SIG-M5 (cell line): ENCODE measurements around the gene AHNAK.
A peak's percentile ranks its signal among the peaks of the same experiment; 100 is the strongest.
"Not testable (repeated sequence)": the region's sequence is repeated elsewhere in the genome, so short reads cannot be mapped to it uniquely, and the experiment has no call there.

Experiments used
- DNase-seq: peaks from one replicate; lab custom pipeline; 2025; lab: John Stamatoyannopoulos, UW

The AHNAK gene

DNA sequence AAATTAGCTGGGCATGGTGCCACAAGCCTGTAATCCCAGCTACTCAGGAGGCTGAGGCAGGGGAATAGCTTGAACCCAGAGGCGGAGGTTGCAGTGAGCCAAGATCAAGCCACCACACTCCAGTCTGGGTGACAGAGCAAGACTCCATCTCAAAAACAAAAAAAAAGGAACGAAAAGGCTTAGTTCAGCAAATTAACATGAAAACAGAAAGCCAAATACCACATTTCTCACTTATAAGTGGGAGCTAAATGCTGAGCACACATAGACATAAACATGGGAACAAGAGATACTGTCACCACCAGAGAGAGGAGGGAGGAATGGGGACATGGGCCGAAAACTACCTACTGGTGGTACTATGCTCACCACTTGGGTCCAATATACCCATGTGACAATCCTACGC, 89.1 kb downstream of the AHNAK start:
- no peak for DNase-seq

- DNase-seq, result no peak
Measured at GRCh38 chr11:62456630-62457029, 90.0 kb downstream of the AHNAK start.

GRCh38 chr11:62452839-62453468, 93.7 kb downstream of the AHNAK start:
- no peak for DNase-seq

- DNase-seq, result no peak
Measured at GRCh38 chr11:62452261-62452660, 94.3 kb downstream of the AHNAK start.

DNA sequence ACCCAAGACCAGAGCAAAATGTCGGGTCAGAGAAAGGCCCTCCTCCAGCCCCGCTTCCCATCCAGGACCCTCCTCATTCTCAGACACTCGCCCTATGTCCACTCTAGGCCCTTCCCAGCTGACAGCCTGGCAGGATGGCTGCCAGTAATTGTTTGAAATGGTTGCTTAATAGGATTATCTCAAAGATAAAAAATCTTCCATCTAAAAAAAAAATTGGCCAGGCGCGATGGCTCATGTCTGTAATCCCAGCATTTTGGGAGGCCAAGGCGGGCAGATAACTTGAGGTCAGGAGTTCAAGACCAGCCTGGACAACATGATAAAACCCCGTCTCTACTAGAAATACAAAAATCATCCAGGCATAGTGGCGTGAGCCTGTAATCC, 95.4 kb downstream of the AHNAK start:
- no peak for DNase-seq

DNA sequence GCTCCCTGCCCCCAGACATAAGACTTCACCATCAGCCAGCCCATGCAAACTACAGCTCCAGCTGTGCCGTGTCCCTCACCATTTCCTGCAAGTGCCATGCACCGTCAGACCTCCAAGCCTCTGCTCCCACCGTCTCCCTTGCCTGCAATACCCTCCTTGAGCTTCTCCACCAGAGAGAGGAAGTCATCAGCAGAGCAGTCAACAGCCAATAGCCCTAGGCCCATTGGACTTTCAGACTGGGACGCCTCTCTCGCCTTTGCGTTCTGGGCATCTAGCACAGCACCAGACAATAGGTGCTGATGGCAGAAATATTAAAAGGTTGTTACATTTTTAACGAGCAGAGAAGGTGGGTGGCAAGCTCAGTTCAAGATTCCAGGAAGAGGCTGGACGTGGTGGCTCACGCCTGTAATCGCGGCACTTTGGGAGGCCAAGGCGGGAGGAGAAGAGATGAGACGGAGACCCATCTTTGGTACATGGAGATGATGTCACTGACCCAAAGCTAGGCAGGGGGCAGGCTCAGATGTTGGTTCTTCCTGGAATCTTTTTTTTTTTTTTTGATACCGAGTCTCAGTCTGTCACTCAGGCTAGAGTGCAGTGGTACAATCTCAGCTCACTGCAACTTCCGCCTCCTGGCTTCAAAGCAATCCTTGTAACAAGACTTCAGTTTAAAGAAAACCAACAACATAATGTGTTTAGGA, 95.9 kb downstream of the AHNAK start:
- no peak for DNase-seq

- not testable (repeated sequence) for DNase-seq
Measured at GRCh38 chr11:62449912-62450311, 96.7 kb downstream of the AHNAK start.

- no peak for DNase-seq
Measured at GRCh38 chr11:62449451-62449851, 97.2 kb downstream of the AHNAK start.

DNA sequence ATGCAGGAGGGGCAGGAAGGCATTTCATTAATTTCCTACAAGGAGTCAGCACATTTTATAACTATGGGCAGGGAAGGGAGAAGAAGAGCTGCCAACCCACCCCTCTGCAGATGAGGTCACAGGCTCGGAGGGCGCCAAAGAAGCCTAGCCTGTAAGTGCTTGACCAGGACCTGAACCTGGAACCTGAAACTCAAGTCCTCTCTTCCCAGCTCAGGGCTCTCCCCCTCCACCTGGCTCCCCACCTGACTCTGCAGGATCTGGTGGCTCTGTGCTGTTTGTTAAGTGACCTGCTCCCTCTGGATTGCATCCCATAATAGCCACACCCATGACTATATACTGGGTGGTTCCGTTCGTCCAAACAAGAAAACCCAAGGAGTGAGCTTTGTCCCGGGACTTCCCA, 100.5 kb downstream of the AHNAK start:
- no peak for DNase-seq

DNA sequence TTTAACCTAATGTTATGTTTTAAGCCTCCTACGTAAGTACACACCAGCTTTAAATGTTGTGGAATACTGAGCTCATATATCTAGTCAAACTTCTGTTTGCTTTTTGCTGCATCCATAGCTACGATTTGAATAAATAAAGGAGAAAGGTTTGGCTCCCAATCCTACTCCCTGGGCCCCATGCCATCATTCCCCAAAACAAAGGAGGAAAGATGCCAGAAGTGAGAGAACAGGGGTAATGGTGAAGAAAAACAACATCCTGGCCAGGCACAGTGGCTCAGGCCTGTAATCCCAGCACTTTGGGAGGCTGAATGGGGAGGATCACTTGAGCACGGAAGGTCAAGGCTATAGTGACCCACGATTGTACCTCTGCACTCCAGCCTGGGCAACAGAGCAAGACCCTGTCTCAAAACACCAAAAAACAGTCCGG, 101.3 kb downstream of the AHNAK start:
- no peak for DNase-seq

GRCh38 chr11:62444835-62445234, 101.8 kb downstream of the AHNAK start:
- DNase-seq, result no peak

DNA sequence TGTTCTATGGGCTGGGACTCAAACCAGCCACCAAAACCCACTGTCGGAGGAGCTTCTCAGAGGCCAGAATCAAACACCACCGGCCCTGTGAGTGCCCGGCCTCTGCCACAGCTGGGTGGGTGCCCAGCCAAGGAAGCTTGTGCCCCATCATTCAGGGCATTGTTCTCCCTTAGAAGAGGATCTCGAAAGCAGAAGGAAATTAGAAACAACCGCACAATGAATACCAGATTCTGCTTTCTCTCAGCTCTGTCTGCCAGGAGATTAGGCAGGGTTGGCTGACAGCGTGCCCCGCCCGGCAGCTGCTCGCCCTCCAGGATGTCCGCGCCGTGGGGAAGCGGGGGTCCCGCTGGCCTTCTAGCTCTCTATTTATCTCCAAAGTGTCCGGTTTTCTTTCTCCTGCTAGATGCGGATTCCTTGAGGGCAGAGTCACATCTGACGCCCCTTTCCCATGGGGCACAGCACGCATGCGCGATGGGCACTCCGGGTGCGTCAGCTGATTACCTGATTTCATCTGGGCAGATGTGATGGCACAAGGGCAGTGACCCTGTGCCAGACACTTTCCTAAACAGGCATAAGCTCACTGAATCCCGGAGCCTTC, 102.3 kb downstream of the AHNAK start:
- DNase-seq, result peak; percentile 18

GRCh38 chr11:62443390-62444235, 103.0 kb downstream of the AHNAK start:
- no peak for DNase-seq

DNA sequence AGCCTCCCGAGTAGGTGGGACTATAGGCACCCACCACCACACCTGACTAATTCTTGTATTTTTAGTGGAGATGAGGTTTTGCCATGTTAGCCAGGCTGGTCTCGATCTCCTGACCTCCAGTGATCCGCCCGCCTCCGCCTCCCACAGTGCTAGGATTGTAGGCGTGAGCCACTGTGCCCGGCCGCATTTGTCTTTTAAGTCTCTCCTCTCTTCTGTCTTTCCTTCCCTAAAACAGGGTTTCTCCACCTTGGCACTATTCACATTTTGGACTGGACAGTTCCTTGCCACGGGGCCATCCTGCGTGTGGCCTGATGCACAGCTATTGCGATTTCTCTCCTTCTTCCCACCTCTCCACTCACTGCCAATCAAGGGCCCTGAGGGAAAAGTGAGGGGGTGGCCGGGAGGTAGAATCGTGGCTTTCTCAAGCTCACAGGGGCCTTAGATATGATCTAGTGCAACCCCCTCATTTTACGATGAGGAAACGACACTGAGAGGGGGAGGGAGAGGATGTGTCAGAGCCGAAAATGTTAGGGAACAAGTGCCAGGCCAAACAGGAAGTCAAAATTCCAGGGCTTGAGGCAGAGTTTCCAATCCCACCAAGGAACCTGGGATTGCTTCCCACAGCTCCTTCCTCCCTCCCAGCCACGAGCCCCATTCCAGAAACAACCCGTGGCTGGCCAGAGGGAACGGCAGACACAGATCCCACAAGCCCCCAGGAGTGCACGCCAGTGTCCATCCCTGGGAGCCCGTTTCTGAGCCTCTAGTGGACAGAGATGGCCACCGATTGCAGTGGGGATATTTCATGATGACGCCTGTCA, 106.6 kb downstream of the AHNAK start:
- DNase-seq, result no peak

DNA sequence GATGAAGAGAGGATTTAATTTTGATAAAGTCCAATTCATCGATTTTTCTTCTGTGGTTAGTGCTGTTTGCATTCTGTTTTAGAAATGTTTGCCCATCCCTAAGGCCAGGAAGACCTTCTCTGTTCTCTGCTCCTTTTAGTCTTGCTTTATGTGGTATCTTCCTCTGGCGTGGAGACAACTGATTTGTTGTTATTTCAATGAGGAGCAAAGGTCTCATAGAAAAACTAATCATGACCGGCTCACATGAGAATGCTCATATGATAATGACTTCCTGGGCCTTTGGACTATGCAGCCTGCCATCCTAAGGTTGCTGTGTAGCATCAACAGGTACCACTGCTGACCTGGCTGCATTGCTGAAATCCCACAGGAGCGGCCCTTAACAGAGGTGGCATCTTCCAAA, 108.0 kb downstream of the AHNAK start:
- no peak for DNase-seq

DNA sequence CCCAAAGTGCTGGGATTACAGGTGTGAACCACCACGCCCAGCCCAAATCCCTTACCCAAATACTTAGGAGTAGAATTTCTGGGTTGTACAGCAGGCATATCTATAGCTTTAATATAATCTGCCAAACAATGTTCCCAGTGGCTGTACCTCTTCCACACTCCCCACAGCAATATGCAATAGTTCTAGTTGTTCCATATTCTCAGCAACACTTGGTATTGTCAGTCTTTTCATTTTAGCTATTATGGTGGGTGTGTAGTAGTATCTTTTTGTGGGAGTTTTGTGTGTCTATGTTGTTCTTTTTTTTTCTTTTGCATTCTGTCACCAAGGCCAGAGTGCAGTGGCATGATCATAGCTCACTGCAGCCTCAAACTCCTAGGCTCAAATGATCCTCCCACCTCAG, 109.0 kb downstream of the AHNAK start:
- no peak for DNase-seq

- no peak for DNase-seq
Measured at GRCh38 chr11:62435846-62436660, 110.6 kb downstream of the AHNAK start.

DNA sequence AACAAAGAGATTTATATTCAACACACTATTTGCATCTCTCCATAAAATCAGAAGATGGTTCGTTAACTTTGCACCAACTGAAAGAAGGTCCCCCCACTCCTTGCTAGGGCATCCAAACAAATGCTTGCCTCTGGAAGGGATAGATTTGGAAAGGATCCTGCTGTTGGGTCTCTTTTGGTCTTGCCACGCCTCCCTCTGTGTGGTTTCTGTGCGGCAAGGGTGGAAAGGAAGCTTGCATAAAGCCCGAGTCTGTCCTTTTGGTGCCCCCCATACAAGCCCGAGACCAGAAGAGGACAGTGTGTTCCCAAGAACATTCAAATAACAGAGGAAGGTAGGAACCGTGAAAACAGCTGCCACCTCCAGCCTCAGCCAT, 112.7 kb downstream of the AHNAK start:
- DNase-seq, result no peak

DNA sequence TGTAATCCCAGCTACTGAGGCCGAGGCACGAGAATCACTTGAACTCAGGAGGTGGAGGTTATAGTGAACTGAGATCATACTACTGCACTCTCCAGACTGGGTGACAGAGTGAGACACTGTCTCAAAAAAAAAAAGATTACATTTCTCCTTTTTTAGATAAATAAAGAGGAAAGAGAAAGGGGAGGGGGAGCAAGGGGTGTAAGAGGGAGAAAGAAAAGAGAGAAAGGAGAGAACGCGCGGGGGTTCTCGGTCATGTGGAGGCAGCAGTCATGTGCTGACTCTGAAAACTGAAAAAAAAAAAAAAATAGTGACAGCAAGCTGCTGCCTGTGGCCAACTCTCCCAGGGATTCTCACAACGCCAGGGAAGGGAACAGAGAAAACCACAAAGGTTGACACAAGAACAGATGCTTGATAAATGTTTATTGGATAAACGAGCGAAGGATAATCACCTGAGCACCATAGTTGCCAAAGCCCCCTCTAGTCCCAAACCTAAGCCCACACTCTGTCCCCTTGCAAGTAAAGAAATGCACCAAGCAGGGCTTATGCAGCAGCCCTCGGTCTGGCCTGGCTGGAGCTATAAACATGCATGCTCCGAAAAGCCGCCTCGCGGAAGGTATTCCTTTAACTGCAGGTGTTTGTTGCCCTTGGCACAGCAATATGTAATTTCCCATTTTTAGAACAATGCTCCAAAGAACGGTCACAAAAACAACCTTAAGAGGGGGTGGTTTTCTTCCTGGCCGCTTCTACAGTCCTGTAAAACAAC, 113.3 kb downstream of the AHNAK start:
- no peak for DNase-seq

GRCh38 chr11:62432695-62433094, 113.9 kb downstream of the AHNAK start:
- DNase-seq, result no peak
